K562 (cell line): ENCODE results near the gene TEX38. TPM values are rescaled to one million over a fixed set of nuclear protein-coding genes. Genes with fewer than 3 reads are reported as not detected.
A peak's percentile ranks its signal among the peaks of the same experiment; 100 is the strongest.

Experiments
- AFF1 ChIP-seq, 2 experiments: fragments of 450-650 bp; IDR thresholded peaks; 2 replicates each; pipeline ENCODE4 v1.6.1; 2018; ENCODE audit warnings: mild to moderate bottlenecking in 2 of 2, low read depth in 1 of 2; ENCODE audit not compliant: partially characterized antibody in 2 of 2
- BRF1 ChIP-seq: IDR thresholded peaks from 3 replicates; pipeline ENCODE4 v1.6.1; 2011; ENCODE audit warnings: borderline replicate concordance, mild to moderate bottlenecking; ENCODE audit not compliant: insufficient read length; ENCODE audit errors: extremely low read depth
- DIDO1 ChIP-seq: fragments of 450-650 bp; IDR thresholded peaks from 2 replicates; pipeline ENCODE4 v1.6.1; 2016; ENCODE audit warnings: low read depth, missing biosample characterization, missing genetic modification characterization
- GTF2A2 ChIP-seq: IDR thresholded peaks from 2 replicates; pipeline ENCODE4 v1.6.1; 2016; ENCODE audit warnings: mild to moderate bottlenecking, missing genetic modification characterization, missing compliant biosample characterization
- ILF3 ChIP-seq: fragments of 450-650 bp; IDR thresholded peaks from 2 replicates; pipeline ENCODE4 v1.6.1; 2018; ENCODE audit warnings: antibody characterized with exemption, mild to moderate bottlenecking, moderate library complexity, borderline replicate concordance
- MGA ChIP-seq: fragments of 450-650 bp; IDR thresholded peaks from 2 replicates; pipeline ENCODE4 v1.6.1; 2016; ENCODE audit warnings: mild to moderate bottlenecking, moderate library complexity
- MLLT1 ChIP-seq, 2 experiments: fragments of 450-650 bp; IDR thresholded peaks; 2 replicates each; pipeline ENCODE4 v1.6.1; 2016
- POLR2AphosphoS2 ChIP-seq: IDR thresholded peaks from 2 replicates; pipeline ENCODE4 v1.6.1; 2012; ENCODE audit warnings: low read length, improper control_type of control experiment
- SAFB ChIP-seq: fragments of 200-400 bp; formaldehyde crosslinking; IDR thresholded peaks from 2 replicates; pipeline ENCODE4 v1.6.1; 2017; ENCODE audit warnings: low read depth, low read length, borderline replicate concordance
- SOX6 ChIP-seq: fragments of 450-650 bp; IDR thresholded peaks from 2 replicates; pipeline ENCODE4 v1.6.1; 2014; ENCODE audit warnings: mild to moderate bottlenecking
- TARDBP ChIP-seq: fragments of 450-650 bp; IDR thresholded peaks from 2 replicates; pipeline ENCODE4 v1.6.1; 2016
- ZNF77 ChIP-seq: fragments of 250-450 bp; sonication (Bioruptor Pico); IDR thresholded peaks from 2 replicates; pipeline ENCODE4 v1.5.0; 2020
- polyA plus RNA-seq, 8 experiments: library from polyadenylated mRNA; depleted of rRNA in 4 of 8; stranded (reverse) in 5 of 8; unstranded in 3 of 8; fragments of >200 nt; fragmentation: Nextera tagmentation in 2 of 8; fragmentation: Illumina TruSeq in 1 of 8; extraction: Ambion mirVana in 2 of 8; extraction: Trizol in 1 of 8; gene quantifications; 2 replicates each; pipeline versions ENCODE4 v1.2.1 to v1.2.3, GENCODE V29; 2011 to 2014; ENCODE audit warnings: inconsistent platforms in 1 of 8, missing spikeins in 1 of 8
- total RNA-seq, 7 experiments: library from RNA; depleted of rRNA in 6 of 7; stranded (reverse); fragments of >200 nt in 6 of 7; fragmentation: Illumina TruSeq in 2 of 7; extraction: Trizol in 2 of 7; gene quantifications; 2 replicates each; pipeline versions ENCODE4 v1.2.1 to v1.2.3, GENCODE V29; 2011 to 2021; ENCODE audit warnings: low replicate concordance in 1 of 7

TEX38 gene
- total and polyA plus RNA-seq, 9 of the 15 experiments (the other 6 are each of a cell fraction or from before 2014, with no cell fraction given): not detected

GRCh38 chr1:46719689-46720088 lies 48.0 kb downstream of the TEX38 start (continued):
- TF ChIP-seq MLLT1 (IDR thresholded peaks at IDR 0.05): no peak
- TF ChIP-seq AFF1 (IDR thresholded peaks at IDR 0.05; ENCODE audit: low read depth in 1 of 2, partially characterized antibody in 2 of 2): peak in 1 of 2 experiments; percentile 1
- TF ChIP-seq TARDBP: no peak
- 0 out of 2 replicates have a peak, but pooled peaks have one; percentile 36 for TF ChIP-seq DIDO1 (tag)
- no peak for TF ChIP-seq BRF1
- peak; percentile 54; the same call in 1 of the 2 replicates for TF ChIP-seq SOX6
- no peak for TF ChIP-seq SAFB
- 0 out of 2 replicates have a peak, but pooled peaks have one; percentile 3 for TF ChIP-seq MGA
- no peak for TF ChIP-seq ZNF77 (CRISPR knock-in tag)
- TF ChIP-seq ILF3: no peak
- TF ChIP-seq POLR2AphosphoS2: no peak
- no peak for TF ChIP-seq GTF2A2 (tag)
